Heart right ventricle (tissue), 16 donors: Measurements from ENCODE around the gene KRTAP19-6. TPM values are rescaled to one million over a fixed set of nuclear protein-coding genes. Genes with fewer than 3 reads are reported as not detected.
A peak's percentile ranks its signal among the peaks of the same experiment; 100 is the strongest.
"Not testable (repeated sequence)": the region's sequence is repeated elsewhere in the genome, so short reads cannot be mapped to it uniquely, and the experiment has no call there.

Experiments used
- ATAC-seq, 8 donors: fragments of 200-7000 bp; cut with Tn5 transposase; one replicate each; pipeline ENCODE4 v1.9.1; 2020; ENCODE audit warnings: mild to moderate bottlenecking in 8 of 8, moderate library complexity in 8 of 8, moderate number of reproducible peaks in 1 of 8
- DNase-seq, 2 donors: peaks; one replicate each; pipeline ENCODE4 v3.0.0-alpha.2; 2020
- H3K27ac ChIP-seq, 10 donors: fragments of 200-600 bp; sonication (generic) in 2 of 10; one replicate each; pipeline versions ENCODE4 v1.5.0 to v1.8.0; 2020 to 2022; ENCODE audit warnings: mild to moderate bottlenecking in 3 of 10
- H3K27me3 ChIP-seq, 7 donors: fragments of 200-600 bp; one replicate each; pipeline ENCODE4 v1.8.0; 2021 to 2022; ENCODE audit warnings: mild to moderate bottlenecking in 2 of 7
- H3K36me3 ChIP-seq, 9 donors: fragments of 200-600 bp; sonication (generic) in 1 of 9; one replicate each; pipeline versions ENCODE4 v1.5.0 to v1.8.0; 2020 to 2022; ENCODE audit warnings: mild to moderate bottlenecking in 2 of 9
- H3K4me1 ChIP-seq, 9 donors: fragments of 200-600 bp; sonication (generic) in 1 of 9; one replicate each; pipeline versions ENCODE4 v1.5.0 to v1.8.0; 2020 to 2022; ENCODE audit warnings: mild to moderate bottlenecking in 4 of 9
- H3K4me3 ChIP-seq, 10 donors: fragments of 200-600 bp; sonication (generic) in 2 of 10; one replicate each; pipeline versions ENCODE4 v1.5.0 to v1.8.0; 2020 to 2022; ENCODE audit warnings: mild to moderate bottlenecking in 7 of 10, moderate library complexity in 2 of 10
- H3K9me3 ChIP-seq, 11 donors: fragments of 200-600 bp in 10 of 11; sonication (generic) in 2 of 11; one replicate each; pipeline versions ENCODE4 v1.5.0 to v1.8.0; 2013 to 2022; ENCODE audit warnings: mild to moderate bottlenecking in 2 of 11, control low read depth in 1 of 11, moderate library complexity in 1 of 11
- CTCF ChIP-seq, 9 donors: fragments of 200-600 bp; sonication (generic) in 2 of 9; IDR thresholded peaks; one replicate each; pipeline versions ENCODE4 v1.5.0 to v1.8.0; 2021 to 2022; ENCODE audit warnings: antibody characterized with exemption in 9 of 9, mild to moderate bottlenecking in 5 of 9, moderate library complexity in 1 of 9
- WGBS, 2 donors: extraction: QIAGEN DNeasy Blood & Tissue Kit; methylation state at CpG; one replicate each; pipeline ENCODE4 v1.1.7; 2013; ENCODE audit warnings: inconsistent platforms in 1 of 2; 5-methylcytosine and 5-hydroxymethylcytosine counted together
- intact Hi-C, 10 donors: fragments of 100-400 bp; cut with DNase I; formaldehyde crosslinking; loops; one replicate each; pipeline versions ENCODE4 v1.11.1 to v1.14.2; 2022
- polyA plus RNA-seq, 2 donors: library from polyadenylated mRNA; stranded (reverse); fragments of 200-250 nt; gene quantifications; one replicate each; pipeline ENCODE4 v1.2.3, GENCODE V29; 2013
- total RNA-seq, 10 donors: library from RNA; stranded (reverse); fragmentation: NEBNext Ultra II Directional in 3 of 10; extraction: Animal tissue kit (Norgen Biotek cat#: 25700) in 3 of 10; gene quantifications; one replicate each; pipeline versions ENCODE4 v1.2.1 to v1.2.4, GENCODE V29; 2021 to 2023
- donor health status: Arrhythmogenic right ventricular cardiomyopathy.
- donor health status: ischemic (EF 13 %, LVEDD 7.1; RV severe dilation, severe dysfunction).
- donor health status: healthy with polysubstance abuse.
- donor health status: DM: no; HTN: yes; CAD: no.
- donor health status: DM: no; HTN: no; CAD: no.
- donor health status: ischemic (EF 25% LVEDD 6.9; RV normal size, moderate dysfunction).
- donor health status: ischemic (EF 25% LVEDD 5.7; RV mildly dilated, moderate dysfunction).
- donor health status: healthy.
- donor health status: DM: yes; HTN: yes; CAD: no.
- donor health status: Ischemic cardiomyopathy.
- donor health status: ischemic (EF 35%, LVEDD 5.7; RV mildly dilated, moderate dysfunction).
- donor health status: nonischemic (EF 11% LVEDD 7.7; RV severe dilation, severe dysfunction).
- donor health status: DM: yes; HTN: yes; CAD: no.
- donor health status: PGD.
- donor health status: ischemic (EF 29% LVEDD 5.4; RV normal size, mild dysfunction).
- donor health status: nonischemic (EF 23%, LVEDD 6.1; RV moderate dilation, normal function).

Gene KRTAP19-6
- total and polyA plus RNA-seq, 12 donors = not detected

- TF ChIP-seq CTCF (IDR thresholded peaks at IDR 0.05) = no peak
- H3K4me1 ChIP-seq = no peaks in the 10 kb centered on the region
- WGBS, 2 donors = 43 to 71% methylated on average over 1 of the region's 1 CpG
- peaks cover 0 to 21% (median 0%) of the 10 kb centered on the region in 11 donors for H3K9me3 ChIP-seq
- ATAC-seq (peak in 1 of 8 donors; percentile 71), DNase-seq (no peak)
- no peaks in the 10 kb centered on the region for H3K36me3 ChIP-seq
- H3K4me3 ChIP-seq = no peak overlapping the region
- no peaks in the 10 kb centered on the region for H3K27me3 ChIP-seq
- intact Hi-C loops = no loop called here
- no peak overlapping the region for H3K27ac ChIP-seq
Observed at GRCh38 chr21:30552782-30553181, 11.1 kb upstream of the KRTAP19-6 start.

GRCh38 chr21:30518876-30519275 lies 22.8 kb downstream of the KRTAP19-6 start:
- H3K4me3 ChIP-seq = no peak overlapping the region
- H3K36me3 ChIP-seq = no peaks in the 10 kb centered on the region
- DNase-seq = no peak
- no peak for TF ChIP-seq CTCF (IDR thresholded peaks at IDR 0.05)
- no peaks in the 10 kb centered on the region for H3K4me1 ChIP-seq
- ATAC-seq = no peak
- H3K27ac ChIP-seq = no peak overlapping the region
- no peaks in the 10 kb centered on the region for H3K27me3 ChIP-seq
- intact Hi-C loops = no loop called here
- 44 to 76% methylated on average over 1 of the region's 1 CpG for WGBS, 2 donors
- H3K9me3 ChIP-seq = peaks cover 0 to 4% (median 0%) of the 10 kb centered on the region in 11 donors

DNA sequence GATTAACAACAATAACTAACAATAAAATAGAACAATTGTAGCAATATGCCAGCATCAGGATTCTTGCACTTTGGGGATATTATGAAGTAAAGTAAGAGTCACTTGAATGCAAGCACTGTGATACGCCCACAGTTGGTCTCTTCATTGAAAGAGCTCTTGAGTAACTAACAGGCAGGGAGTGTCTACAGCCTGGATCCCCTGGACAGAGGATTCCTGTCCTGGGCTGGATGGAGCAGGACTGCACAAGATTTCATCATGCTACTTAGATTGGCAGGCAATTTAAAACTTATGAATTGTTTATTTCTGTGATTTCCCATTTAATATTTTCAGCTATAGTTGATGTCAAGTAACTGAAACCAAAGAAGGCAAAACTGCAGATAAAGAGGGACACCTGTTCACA lies 26.0 kb downstream of the KRTAP19-6 start:
- intact Hi-C loops = no loop called here
- ATAC-seq = no peak
- Histone ChIP-seq H3K9me3 (no peaks in the 10 kb centered on the region), H3K4me1 (no peaks in the 10 kb centered on the region), H3K4me3 (no peak overlapping the region), H3K27me3 (no peaks in the 10 kb centered on the region), H3K36me3 (no peaks in the 10 kb centered on the region), H3K27ac (no peak overlapping the region)
- TF ChIP-seq CTCF (IDR thresholded peaks at IDR 0.05) = no peak
- WGBS, 2 donors = 76 to 89% methylated on average over 1 of the region's 1 CpG
- no peak for DNase-seq

DNA sequence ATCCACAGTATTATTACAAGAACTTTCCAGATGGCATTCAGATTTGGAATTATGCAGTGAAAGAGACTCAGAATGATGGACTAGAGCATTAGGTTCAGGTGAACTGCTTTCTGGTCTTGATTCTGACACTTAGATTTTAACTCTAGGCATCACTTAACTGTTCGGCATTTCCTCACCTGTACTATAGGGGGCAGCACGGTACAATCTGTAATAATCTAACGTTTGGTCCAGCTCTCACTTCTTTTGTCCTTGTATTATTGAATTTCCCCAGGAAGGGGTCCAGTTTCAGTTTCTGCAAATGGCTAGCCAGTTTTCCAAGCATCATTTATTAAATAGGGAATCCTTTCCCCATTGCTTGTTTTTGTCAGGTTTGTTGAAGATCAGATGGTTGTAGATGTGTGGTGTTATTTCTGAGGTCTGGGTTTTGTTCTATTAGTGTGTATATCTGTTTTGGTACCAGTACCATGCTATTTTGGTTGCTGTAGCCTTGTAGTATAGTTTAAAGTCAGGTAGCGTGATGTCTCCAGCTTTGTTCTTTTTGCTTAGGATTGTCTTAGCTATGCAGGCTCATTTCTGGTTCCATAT lies 36.0 kb downstream of the KRTAP19-6 start:
- H3K36me3 ChIP-seq, H3K4me3 ChIP-seq, H3K27me3 ChIP-seq, H3K27ac ChIP-seq, H3K4me1 ChIP-seq, DNase-seq, H3K9me3 ChIP-seq, ATAC-seq: not testable (repeated sequence)
- intact Hi-C loops = loop anchor here in 1 of 10 donors (10.0 kb wide), 1 partner anchor 59 kb away; the partner anchor contains the start of gene KRTAP19-7
- WGBS, 2 donors = 30 to 31% methylated on average over 4 of the region's 4 CpGs
- TF ChIP-seq CTCF (IDR thresholded peaks at IDR 0.05) = peak in 3 of 9 donors; percentile 12 to 20 (median 15)
